Measurements from ENCODE around the gene TCF19. TPM values are rescaled to one million over a fixed set of nuclear protein-coding genes. Genes with fewer than 3 reads are reported as not detected.

The TCF19 gene
- total RNA-seq, 1 experiment from 2014 or later: 12.7 TPM

DNA sequence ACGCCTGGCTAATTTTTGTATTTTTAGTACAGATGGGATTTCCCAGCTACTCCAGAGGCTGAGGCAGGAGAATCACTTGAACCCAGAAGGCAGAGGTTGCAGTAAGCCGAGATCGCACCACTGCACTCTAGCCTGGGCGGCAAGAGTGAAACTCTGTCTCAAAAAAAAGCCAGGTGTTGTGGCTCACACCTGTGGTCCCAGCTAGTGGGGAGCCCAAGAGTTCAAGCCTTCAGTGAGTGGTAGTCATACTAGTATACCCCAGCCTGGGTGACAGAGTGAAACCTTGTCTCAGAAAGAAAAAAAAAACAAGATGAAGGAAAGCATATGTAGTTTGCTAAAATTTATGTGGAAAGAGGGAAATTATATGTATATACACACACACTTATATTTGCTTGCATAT lies 32.1 kb downstream of the TCF19 start:
- peaks cover 6% of the 10 kb centered on the region for H3K36me3 Mint-ChIP-seq
- H3K4me3 Mint-ChIP-seq: no peak overlapping the region
- CTCF ChIA-PET: interaction anchor here (0.9 to 6.5 kb wide), 5 partner anchors 14 to 176 kb away, joined by 3 to 60 read pairs (median 3); partner anchors contain the start of genes POU5F1 and TCF19
- H3K4me1 Mint-ChIP-seq: peaks cover 26% of the 10 kb centered on the region
- H3K9me3 Mint-ChIP-seq: peaks cover 4% of the 10 kb centered on the region
- peak overlapping the region; percentile 41; the same call in 1 of the 2 replicates for H3K27ac Mint-ChIP-seq
- no peaks in the 10 kb centered on the region for H3K27me3 Mint-ChIP-seq (ENCODE audit: low read depth)
- DNase-seq (ENCODE audit: low spot score) (no peak), ATAC-seq (no peak)
- TF ChIP-seq TEAD1 (CRISPR knock-in tag; IDR thresholded peaks at IDR 0.05) (no peak), OVOL2 (CRISPR knock-in tag; IDR thresholded peaks at IDR 0.05; ENCODE audit: borderline replicate concordance) (no peak), MYBL2 (CRISPR knock-in tag; IDR thresholded peaks at IDR 0.05) (no peak), CBFB (CRISPR knock-in tag; IDR thresholded peaks at IDR 0.05; ENCODE audit: low read depth) (no peak), ZNF232 (CRISPR knock-in tag; IDR thresholded peaks at IDR 0.05) (no peak), AFF4 (CRISPR knock-in tag; IDR thresholded peaks at IDR 0.05; ENCODE audit: borderline replicate concordance) (no peak), FOXP4 (CRISPR knock-in tag; IDR thresholded peaks at IDR 0.05) (no peak), JUN (CRISPR knock-in tag; IDR thresholded peaks at IDR 0.05) (no peak), ZNF423 (CRISPR knock-in tag; IDR thresholded peaks at IDR 0.05) (no peak), GABPB1 (CRISPR knock-in tag; IDR thresholded peaks at IDR 0.05) (no peak), EMX1 (CRISPR knock-in tag; IDR thresholded peaks at IDR 0.05) (no peak), FOXK1 (CRISPR knock-in tag; IDR thresholded peaks at IDR 0.05) (no peak), SMAD4 (CRISPR knock-in tag; IDR thresholded peaks at IDR 0.05) (no peak), FOXP1 (CRISPR knock-in tag; IDR thresholded peaks at IDR 0.05; ENCODE audit: borderline replicate concordance) (no peak), SMAD3 (CRISPR knock-in tag; IDR thresholded peaks at IDR 0.05; ENCODE audit: borderline replicate concordance) (no peak), E2F4 (CRISPR knock-in tag; IDR thresholded peaks at IDR 0.05; ENCODE audit: borderline replicate concordance, low read depth) (no peak)
- TF ChIP-seq, protein P1, sequence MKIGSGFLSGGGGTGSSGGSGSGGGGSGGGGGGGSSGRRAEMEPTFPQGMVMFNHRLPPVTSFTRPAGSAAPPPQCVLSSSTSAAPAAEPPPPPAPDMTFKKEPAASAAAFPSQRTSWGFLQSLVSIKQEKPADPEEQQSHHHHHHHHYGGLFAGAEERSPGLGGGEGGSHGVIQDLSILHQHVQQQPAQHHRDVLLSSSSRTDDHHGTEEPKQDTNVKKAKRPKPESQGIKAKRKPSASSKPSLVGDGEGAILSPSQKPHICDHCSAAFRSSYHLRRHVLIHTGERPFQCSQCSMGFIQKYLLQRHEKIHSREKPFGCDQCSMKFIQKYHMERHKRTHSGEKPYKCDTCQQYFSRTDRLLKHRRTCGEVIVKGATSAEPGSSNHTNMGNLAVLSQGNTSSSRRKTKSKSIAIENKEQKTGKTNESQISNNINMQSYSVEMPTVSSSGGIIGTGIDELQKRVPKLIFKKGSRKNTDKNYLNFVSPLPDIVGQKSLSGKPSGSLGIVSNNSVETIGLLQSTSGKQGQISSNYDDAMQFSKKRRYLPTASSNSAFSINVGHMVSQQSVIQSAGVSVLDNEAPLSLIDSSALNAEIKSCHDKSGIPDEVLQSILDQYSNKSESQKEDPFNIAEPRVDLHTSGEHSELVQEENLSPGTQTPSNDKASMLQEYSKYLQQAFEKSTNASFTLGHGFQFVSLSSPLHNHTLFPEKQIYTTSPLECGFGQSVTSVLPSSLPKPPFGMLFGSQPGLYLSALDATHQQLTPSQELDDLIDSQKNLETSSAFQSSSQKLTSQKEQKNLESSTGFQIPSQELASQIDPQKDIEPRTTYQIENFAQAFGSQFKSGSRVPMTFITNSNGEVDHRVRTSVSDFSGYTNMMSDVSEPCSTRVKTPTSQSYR (CRISPR knock-in tag; IDR thresholded peaks at IDR 0.05): no peak
- TF ChIP-seq, protein P2, sequence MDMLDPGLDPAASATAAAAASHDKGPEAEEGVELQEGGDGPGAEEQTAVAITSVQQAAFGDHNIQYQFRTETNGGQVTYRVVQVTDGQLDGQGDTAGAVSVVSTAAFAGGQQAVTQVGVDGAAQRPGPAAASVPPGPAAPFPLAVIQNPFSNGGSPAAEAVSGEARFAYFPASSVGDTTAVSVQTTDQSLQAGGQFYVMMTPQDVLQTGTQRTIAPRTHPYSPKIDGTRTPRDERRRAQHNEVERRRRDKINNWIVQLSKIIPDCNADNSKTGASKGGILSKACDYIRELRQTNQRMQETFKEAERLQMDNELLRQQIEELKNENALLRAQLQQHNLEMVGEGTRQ (CRISPR knock-in tag; IDR thresholded peaks at IDR 0.05): no peak
- TF ChIP-seq, protein P3, sequence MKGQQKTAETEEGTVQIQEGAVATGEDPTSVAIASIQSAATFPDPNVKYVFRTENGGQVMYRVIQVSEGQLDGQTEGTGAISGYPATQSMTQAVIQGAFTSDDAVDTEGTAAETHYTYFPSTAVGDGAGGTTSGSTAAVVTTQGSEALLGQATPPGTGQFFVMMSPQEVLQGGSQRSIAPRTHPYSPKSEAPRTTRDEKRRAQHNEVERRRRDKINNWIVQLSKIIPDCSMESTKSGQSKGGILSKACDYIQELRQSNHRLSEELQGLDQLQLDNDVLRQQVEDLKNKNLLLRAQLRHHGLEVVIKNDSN (CRISPR knock-in tag; IDR thresholded peaks at IDR 0.05): no peak
- TF ChIP-seq, protein P4, sequence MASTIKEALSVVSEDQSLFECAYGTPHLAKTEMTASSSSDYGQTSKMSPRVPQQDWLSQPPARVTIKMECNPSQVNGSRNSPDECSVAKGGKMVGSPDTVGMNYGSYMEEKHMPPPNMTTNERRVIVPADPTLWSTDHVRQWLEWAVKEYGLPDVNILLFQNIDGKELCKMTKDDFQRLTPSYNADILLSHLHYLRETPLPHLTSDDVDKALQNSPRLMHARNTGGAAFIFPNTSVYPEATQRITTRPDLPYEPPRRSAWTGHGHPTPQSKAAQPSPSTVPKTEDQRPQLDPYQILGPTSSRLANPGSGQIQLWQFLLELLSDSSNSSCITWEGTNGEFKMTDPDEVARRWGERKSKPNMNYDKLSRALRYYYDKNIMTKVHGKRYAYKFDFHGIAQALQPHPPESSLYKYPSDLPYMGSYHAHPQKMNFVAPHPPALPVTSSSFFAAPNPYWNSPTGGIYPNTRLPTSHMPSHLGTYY (CRISPR knock-in tag; IDR thresholded peaks at IDR 0.05): no peak
- POLR2A ChIA-PET: interaction anchor here (1.3 kb wide), 1 partner anchor 18 kb away, joined by 6 read pairs; no protein-coding TSS in a partner anchor

Data from WTC11 (cell line).